Colonic mucosa (tissue), 4 donors: ENCODE measurements around the gene TMED8. TPM values are rescaled to one million over a fixed set of nuclear protein-coding genes. Genes with fewer than 3 reads are reported as not detected.

Experiments
- DNase-seq: peaks from one replicate; pipeline ENCODE4 v3.0.0-alpha.2; 2020
- H3K27ac ChIP-seq: fragments of 200-600 bp; one replicate; pipeline ENCODE4 v1.8.0; 2021
- H3K27me3 ChIP-seq: fragments of 200-600 bp; one replicate; pipeline ENCODE4 v1.8.0; 2021
- H3K36me3 ChIP-seq: fragments of 200-600 bp; one replicate; pipeline ENCODE4 v1.8.0; 2021
- H3K4me1 ChIP-seq: fragments of 200-600 bp; one replicate; pipeline ENCODE4 v1.8.0; 2021; ENCODE audit warnings: mild to moderate bottlenecking
- H3K4me3 ChIP-seq: fragments of 200-600 bp; one replicate; pipeline ENCODE4 v1.8.0; 2021
- H3K9ac ChIP-seq, 2 donors: one replicate each; pipeline ENCODE4 v1.7.0; 2013; ENCODE audit warnings: control low read depth in 2 of 2, low read depth in 2 of 2, low read length in 2 of 2
- H3K9me3 ChIP-seq: fragments of 200-600 bp; one replicate; pipeline ENCODE4 v1.8.0; 2021
- intact Hi-C: fragments of 100-400 bp; cut with DNase I; formaldehyde crosslinking; loops from one replicate; pipeline ENCODE4 v1.14.1; 2022
- total RNA-seq, 2 donors: library from RNA; stranded (reverse); fragmentation: NEBNext Ultra II Directional in 1 of 2; extraction: Animal tissue kit (Norgen Biotek cat#: 25700) in 1 of 2; gene quantifications; one replicate each; pipeline ENCODE4 v1.2.1, GENCODE V29; 2021
- TF ChIP-seq, protein P1 (sequence below): fragments of 200-600 bp; IDR thresholded peaks from one replicate; pipeline ENCODE4 v1.8.0; 2022; ENCODE audit warnings: antibody characterized with exemption, mild to moderate bottlenecking
- donor health status: healthy.
- donor health status: DM: no; HTN: no; CAD: no.
- donor health status: DM: no; HTN: no; CAD: no.

The TMED8 gene
- total RNA-seq, 2 donors from 2014 or later: 8.6 to 9.4 TPM

DNA sequence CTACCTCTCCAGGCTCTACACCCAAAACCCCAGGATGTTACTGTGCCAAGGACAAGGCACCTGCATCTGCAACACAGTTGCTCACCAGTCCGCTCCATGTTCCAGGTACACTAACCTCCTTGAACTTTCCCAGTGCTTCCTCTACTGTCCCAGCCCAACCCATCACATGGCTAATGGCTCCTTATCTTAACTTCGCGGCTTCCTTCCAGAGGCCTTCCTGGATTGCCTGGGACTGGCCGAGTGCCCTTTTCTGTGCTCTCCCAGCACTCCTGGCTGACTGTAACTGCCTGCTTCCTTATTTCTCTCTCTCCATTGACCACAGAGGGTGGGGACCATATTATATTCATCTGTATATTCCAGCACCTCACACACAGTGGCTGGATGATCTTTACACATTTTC is 77.1 kb downstream of the TMED8 start:
- DNase-seq: peak; percentile 87

GRCh38 chr14:77296906-77297305 is 80.0 kb downstream of the TMED8 start:
- Histone ChIP-seq H3K27me3 (no peaks in the 10 kb centered on the region), H3K9ac (no peak overlapping the region), H3K4me3 (no peak overlapping the region), H3K36me3 (no peaks in the 10 kb centered on the region), H3K9me3 (no peaks in the 10 kb centered on the region), H3K4me1 (no peaks in the 10 kb centered on the region), H3K27ac (no peak overlapping the region)
- intact Hi-C loops: no loop called here
- TF ChIP-seq, protein P1, sequence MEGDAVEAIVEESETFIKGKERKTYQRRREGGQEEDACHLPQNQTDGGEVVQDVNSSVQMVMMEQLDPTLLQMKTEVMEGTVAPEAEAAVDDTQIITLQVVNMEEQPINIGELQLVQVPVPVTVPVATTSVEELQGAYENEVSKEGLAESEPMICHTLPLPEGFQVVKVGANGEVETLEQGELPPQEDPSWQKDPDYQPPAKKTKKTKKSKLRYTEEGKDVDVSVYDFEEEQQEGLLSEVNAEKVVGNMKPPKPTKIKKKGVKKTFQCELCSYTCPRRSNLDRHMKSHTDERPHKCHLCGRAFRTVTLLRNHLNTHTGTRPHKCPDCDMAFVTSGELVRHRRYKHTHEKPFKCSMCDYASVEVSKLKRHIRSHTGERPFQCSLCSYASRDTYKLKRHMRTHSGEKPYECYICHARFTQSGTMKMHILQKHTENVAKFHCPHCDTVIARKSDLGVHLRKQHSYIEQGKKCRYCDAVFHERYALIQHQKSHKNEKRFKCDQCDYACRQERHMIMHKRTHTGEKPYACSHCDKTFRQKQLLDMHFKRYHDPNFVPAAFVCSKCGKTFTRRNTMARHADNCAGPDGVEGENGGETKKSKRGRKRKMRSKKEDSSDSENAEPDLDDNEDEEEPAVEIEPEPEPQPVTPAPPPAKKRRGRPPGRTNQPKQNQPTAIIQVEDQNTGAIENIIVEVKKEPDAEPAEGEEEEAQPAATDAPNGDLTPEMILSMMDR: no peak
- DNase-seq: no peak

More for the DNA sequence above, 77.1 kb downstream of the TMED8 start:
- TF ChIP-seq, protein P1: no peak
- peak overlapping the region in 1 of 2 donors; percentile 31 for H3K9ac ChIP-seq
- H3K27me3 ChIP-seq: no peaks in the 10 kb centered on the region
- intact Hi-C loops: loop anchor here (5.0 kb wide), 1 partner anchor 422 kb away; no protein-coding TSS in a partner anchor
- no peak overlapping the region for H3K4me3 ChIP-seq
- H3K36me3 ChIP-seq: no peaks in the 10 kb centered on the region
- no peaks in the 10 kb centered on the region for H3K9me3 ChIP-seq
- H3K27ac ChIP-seq: peak overlapping the region; percentile 72
- H3K4me1 ChIP-seq: no peaks in the 10 kb centered on the region

DNA sequence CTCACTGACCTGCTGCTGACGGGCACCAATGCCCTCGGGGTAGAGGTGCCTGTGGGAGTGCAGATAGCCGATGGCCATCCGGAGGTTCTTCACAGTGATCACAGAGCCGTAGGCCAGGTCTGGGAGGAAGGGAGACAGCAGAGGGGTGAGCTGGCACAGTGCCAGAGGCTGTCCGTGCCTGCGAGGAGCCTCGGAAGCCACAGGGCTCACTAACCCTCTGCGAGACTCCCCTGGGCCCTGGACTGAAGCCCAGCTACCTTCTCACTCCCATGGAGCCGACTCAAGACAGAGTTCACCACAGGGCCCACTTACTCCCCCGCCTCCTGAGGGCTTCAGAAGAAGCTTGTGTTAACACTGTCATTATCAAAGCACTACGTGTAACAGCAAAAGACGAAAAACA is 80.7 kb downstream of the TMED8 start:
- H3K9me3 ChIP-seq: no peaks in the 10 kb centered on the region
- intact Hi-C loops: no loop called here

GRCh38 chr14:77290705-77291104 is 86.2 kb downstream of the TMED8 start:
- H3K36me3 ChIP-seq: no peaks in the 10 kb centered on the region
- DNase-seq: no peak

More for the DNA sequence above, 80.7 kb downstream of the TMED8 start:
- Histone ChIP-seq H3K36me3 (no peaks in the 10 kb centered on the region), H3K27me3 (no peaks in the 10 kb centered on the region), H3K4me3 (no peak overlapping the region), H3K9ac (no peak overlapping the region), H3K27ac (no peak overlapping the region), H3K4me1 (no peaks in the 10 kb centered on the region)
- TF ChIP-seq, protein P1: no peak
- no peak for DNase-seq

GRCh38 chr14:77286576-77286975 is 90.3 kb downstream of the TMED8 start:
- no peak overlapping the region for H3K4me3 ChIP-seq
- H3K9me3 ChIP-seq: no peaks in the 10 kb centered on the region
- no peak overlapping the region for H3K9ac ChIP-seq
- intact Hi-C loops: no loop called here
- no peaks in the 10 kb centered on the region for H3K4me1 ChIP-seq
- H3K27me3 ChIP-seq: no peaks in the 10 kb centered on the region
- H3K27ac ChIP-seq: no peak overlapping the region
- no peaks in the 10 kb centered on the region for H3K36me3 ChIP-seq
- no peak for DNase-seq
- TF ChIP-seq, protein P1: no peak

More at GRCh38 chr14:77290705-77291104, 86.2 kb downstream of the TMED8 start:
- no peaks in the 10 kb centered on the region for H3K9me3 ChIP-seq
- H3K27ac ChIP-seq: no peak overlapping the region
- H3K4me3 ChIP-seq: no peak overlapping the region
- H3K9ac ChIP-seq: no peak overlapping the region
- intact Hi-C loops: no loop called here
- H3K4me1 ChIP-seq: no peaks in the 10 kb centered on the region
- TF ChIP-seq, protein P1: no peak
- no peaks in the 10 kb centered on the region for H3K27me3 ChIP-seq

Other genes starting within 250 kb of the TMED8 start
- under 1 TPM; 0.07 to 0.42 TPM for gene ZDHHC22, start 235.3 kb downstream of the TMED8 start, total RNA-seq
- gene TMEM63C, start 195.3 kb downstream of the TMED8 start, total RNA-seq: 10 to 100 TPM in 1 of 2 donors, 1 to 10 TPM in 1; 5.9 to 13.2 TPM
- gene NGB, start 105.9 kb downstream of the TMED8 start, total RNA-seq: 1 to 10 TPM in 1 of 2 donors, not detected in 1; 1.5 TPM
- 10 to 100 TPM; 13.0 to 37.7 TPM for gene POMT2, start 56.2 kb downstream of the TMED8 start, total RNA-seq
- gene GSTZ1, start 56.1 kb downstream of the TMED8 start, total RNA-seq: 10 to 100 TPM; 31.2 to 33.6 TPM
- under 1 TPM in 1 of 2 donors, not detected in 1; 0.72 TPM for gene SAMD15, start 285 bp upstream of the TMED8 start, total RNA-seq
- gene NOXRED1, start 46.4 kb upstream of the TMED8 start, total RNA-seq: under 1 TPM; 0.35 to 0.82 TPM
- 10 to 100 TPM; 16.3 to 17.5 TPM for gene VIPAS39, start 80.5 kb upstream of the TMED8 start, total RNA-seq
- 100 to 1,000 TPM; 112 to 316 TPM for gene AHSA1, start 81.0 kb upstream of the TMED8 start, total RNA-seq
- gene ISM2, start 121.7 kb upstream of the TMED8 start, total RNA-seq: 1 to 10 TPM in 1 of 2 donors, not detected in 1; 1.2 TPM
- gene SPTLC2, start 239.5 kb upstream of the TMED8 start, total RNA-seq: 10 to 100 TPM; 68.3 to 70.1 TPM